WTC11 (cell line): ENCODE measurements around the gene AKAP13. TPM values are rescaled to one million over a fixed set of nuclear protein-coding genes. Genes with fewer than 3 reads are reported as not detected.

Source experiments
- ATAC-seq: fragments of 200-7000 bp; cut with Tn5 transposase; 2 replicates; pipeline ENCODE4 v1.10.0; 2021; ENCODE audit warnings: mild to moderate bottlenecking, moderate library complexity
- CTCF ChIA-PET: fragments of 300-600 bp; sonication (Branson Sonifier 250); formaldehyde crosslinking; loops from one replicate; lab custom pipeline; 2021; ENCODE audit warnings: antibody characterized with exemption; lab: Charles Lee
- POLR2A ChIA-PET: fragments of 350-600 bp; sonication (Branson Sonifier 250); formaldehyde crosslinking; loops from one replicate; lab custom pipeline; 2021; ENCODE audit warnings: antibody characterized with exemption; lab: Charles Lee
- DNase-seq: peaks from one replicate; pipeline ENCODE4 v3.0.0; 2021; ENCODE audit warnings: low spot score
- H3K27ac Mint-ChIP-seq: 2 replicates; pipeline ENCODE4 v1.8.0; 2021; ENCODE audit warnings: mixed read lengths
- H3K27me3 Mint-ChIP-seq: 2 replicates; pipeline ENCODE4 v1.8.0; 2021; ENCODE audit warnings: low read depth, mild to moderate bottlenecking, moderate library complexity, mixed read lengths
- H3K36me3 Mint-ChIP-seq: 2 replicates; pipeline ENCODE4 v1.8.0; 2021; ENCODE audit warnings: mixed read lengths
- H3K4me1 Mint-ChIP-seq: 2 replicates; pipeline ENCODE4 v1.8.0; 2022; ENCODE audit warnings: mixed read lengths
- H3K4me3 Mint-ChIP-seq: 2 replicates; pipeline ENCODE4 v1.8.0; 2021; ENCODE audit warnings: mild to moderate bottlenecking, moderate library complexity, mixed read lengths
- H3K9me3 Mint-ChIP-seq: 2 replicates; pipeline ENCODE4 v1.8.0; 2021; ENCODE audit warnings: mixed read lengths
- ATF1 ChIP-seq: sonication (generic); formaldehyde crosslinking; IDR thresholded peaks from 2 replicates; pipeline ENCODE4 v1.8.1; 2023; ENCODE audit warnings: mild to moderate bottlenecking, moderate library complexity, missing genetic modification reagents
- CBFB ChIP-seq: sonication (generic); formaldehyde crosslinking; IDR thresholded peaks from 2 replicates; pipeline ENCODE4 v1.8.1; 2022; ENCODE audit warnings: mild to moderate bottlenecking, low read depth, missing genetic modification reagents
- ELF4 ChIP-seq: sonication (generic); formaldehyde crosslinking; IDR thresholded peaks from 2 replicates; pipeline ENCODE4 v1.8.1; 2022; ENCODE audit warnings: low read depth, mild to moderate bottlenecking, moderate library complexity, missing genetic modification reagents
- FOXJ3 ChIP-seq: sonication (generic); formaldehyde crosslinking; IDR thresholded peaks from 2 replicates; pipeline ENCODE4 v1.9.0; 2021; ENCODE audit warnings: missing genetic modification reagents, mild to moderate bottlenecking, borderline replicate concordance
- HMGA2 ChIP-seq: fragments of 250-450 bp; sonication (Bioruptor Pico); IDR thresholded peaks from 2 replicates; pipeline ENCODE4 v1.4.0; 2021; ENCODE audit warnings: mild to moderate bottlenecking, moderate library complexity
- OVOL2 ChIP-seq: fragments of 250-450 bp; sonication (Bioruptor Pico); IDR thresholded peaks from 2 replicates; pipeline ENCODE4 v1.9.0; 2021; ENCODE audit warnings: mild to moderate bottlenecking, borderline replicate concordance
- PREB ChIP-seq: sonication (generic); formaldehyde crosslinking; IDR thresholded peaks from 2 replicates; pipeline ENCODE4 v1.8.1; 2022; ENCODE audit warnings: mild to moderate bottlenecking, missing genetic modification reagents, moderate library complexity, borderline replicate concordance
- RORB ChIP-seq: fragments of 250-450 bp; sonication (Bioruptor Pico); IDR thresholded peaks from 2 replicates; pipeline ENCODE4 v1.9.0; 2021; ENCODE audit warnings: mild to moderate bottlenecking
- SMAD3 ChIP-seq: sonication (generic); formaldehyde crosslinking; IDR thresholded peaks from 2 replicates; pipeline ENCODE4 v1.8.0; 2022; ENCODE audit warnings: missing genetic modification reagents, mild to moderate bottlenecking, borderline replicate concordance
- TCF7 ChIP-seq: sonication (generic); formaldehyde crosslinking; IDR thresholded peaks from 2 replicates; pipeline ENCODE4 v1.8.0; 2022; ENCODE audit warnings: mild to moderate bottlenecking, low read depth, missing genetic modification reagents, moderate library complexity
- TEAD1 ChIP-seq: sonication (generic); formaldehyde crosslinking; IDR thresholded peaks from 2 replicates; pipeline ENCODE4 v1.8.0; 2022; ENCODE audit warnings: mild to moderate bottlenecking, missing genetic modification reagents
- USF2 ChIP-seq: sonication (generic); formaldehyde crosslinking; IDR thresholded peaks from 2 replicates; pipeline ENCODE4 v1.8.1; 2023; ENCODE audit warnings: mild to moderate bottlenecking, missing genetic modification reagents, moderate library complexity
- ZNF263 ChIP-seq: sonication (generic); formaldehyde crosslinking; IDR thresholded peaks from 2 replicates; pipeline ENCODE4 v1.8.1; 2022; ENCODE audit warnings: low read depth, mild to moderate bottlenecking, moderate library complexity, missing genetic modification reagents
- ZNF281 ChIP-seq: sonication (generic); formaldehyde crosslinking; IDR thresholded peaks from 2 replicates; pipeline ENCODE4 v1.8.0; 2023; ENCODE audit warnings: mild to moderate bottlenecking, missing genetic modification reagents
- ZNF317 ChIP-seq: sonication (generic); formaldehyde crosslinking; IDR thresholded peaks from 2 replicates; pipeline ENCODE4 v1.8.1; 2023; ENCODE audit warnings: low read depth, mild to moderate bottlenecking, moderate library complexity, missing genetic modification reagents, borderline replicate concordance
- ZNF425 ChIP-seq: fragments of 250-450 bp; sonication (Bioruptor Pico); conservative IDR thresholded peaks from 2 replicates; pipeline ENCODE4 v1.9.0; 2021; ENCODE audit warnings: mild to moderate bottlenecking
- ZNF512 ChIP-seq: sonication (generic); formaldehyde crosslinking; IDR thresholded peaks from 2 replicates; pipeline ENCODE4 v1.8.1; 2022; ENCODE audit warnings: missing genetic modification reagents, borderline replicate concordance
- ZNF671 ChIP-seq: fragments of 250-450 bp; sonication (Bioruptor Pico); IDR thresholded peaks from 2 replicates; pipeline ENCODE4 v1.8.0; 2021; ENCODE audit warnings: mild to moderate bottlenecking
- total RNA-seq: library from RNA; stranded (reverse); gene quantifications from 3 replicates; pipeline ENCODE4 v1.2.3, GENCODE V29; 2021

Gene AKAP13
- total RNA-seq, 1 experiment from 2014 or later: 50.3 TPM

GRCh38 chr15:85545752-85546151 is 165.3 kb downstream of the AKAP13 start:
- DNase-seq (no peak), ATAC-seq (no peak)
- no peaks in the 10 kb centered on the region; the same call in 1 of the 2 replicates for H3K36me3 Mint-ChIP-seq
- H3K27me3 Mint-ChIP-seq: no peaks in the 10 kb centered on the region
- ChIA-PET CTCF (no interaction called here), POLR2A (no interaction called here)
- H3K9me3 Mint-ChIP-seq: no peaks in the 10 kb centered on the region
- no peak overlapping the region for H3K4me3 Mint-ChIP-seq
- peaks cover 22% of the 10 kb centered on the region for H3K4me1 Mint-ChIP-seq
- H3K27ac Mint-ChIP-seq: no peak overlapping the region
- TF ChIP-seq SMAD3 (CRISPR knock-in tag) (no peak), RORB (CRISPR knock-in tag) (no peak), ATF1 (CRISPR knock-in tag) (no peak), ZNF263 (CRISPR knock-in tag) (no peak), TCF7 (no peak), ELF4 (CRISPR knock-in tag) (no peak), FOXJ3 (CRISPR knock-in tag) (no peak), ZNF281 (CRISPR knock-in tag) (no peak), CBFB (CRISPR knock-in tag) (no peak), OVOL2 (CRISPR knock-in tag) (no peak), USF2 (CRISPR knock-in tag) (no peak), HMGA2 (CRISPR knock-in tag) (no peak), ZNF425 (CRISPR knock-in tag) (no peak), ZNF317 (CRISPR knock-in tag) (no peak), ZNF671 (CRISPR knock-in tag) (no peak), TEAD1 (CRISPR knock-in tag) (no peak), PREB (no peak), ZNF512 (CRISPR knock-in tag) (no peak)

- ATAC-seq (no peak), DNase-seq (no peak)
- Mint-ChIP-seq H3K27ac (no peak overlapping the region), H3K9me3 (no peaks in the 10 kb centered on the region; the same call in 1 of the 2 replicates), H3K4me3 (no peak overlapping the region), H3K4me1 (peaks cover 21% of the 10 kb centered on the region), H3K27me3 (no peaks in the 10 kb centered on the region), H3K36me3 (peaks cover 3% of the 10 kb centered on the region)
- CTCF ChIA-PET: no interaction called here
- POLR2A ChIA-PET: no interaction called here
- TF ChIP-seq RORB (CRISPR knock-in tag): no peak
Observed at GRCh38 chr15:85547386-85547785, 167.0 kb downstream of the AKAP13 start.
